ENCODE measurements around the gene RSRC1. TPM values are rescaled to one million over a fixed set of nuclear protein-coding genes. Genes with fewer than 3 reads are reported as not detected.

RSRC1 gene
- total and polyA plus RNA-seq, 2 experiments from 2014 or later: 22.6 to 34.1 TPM

DNA sequence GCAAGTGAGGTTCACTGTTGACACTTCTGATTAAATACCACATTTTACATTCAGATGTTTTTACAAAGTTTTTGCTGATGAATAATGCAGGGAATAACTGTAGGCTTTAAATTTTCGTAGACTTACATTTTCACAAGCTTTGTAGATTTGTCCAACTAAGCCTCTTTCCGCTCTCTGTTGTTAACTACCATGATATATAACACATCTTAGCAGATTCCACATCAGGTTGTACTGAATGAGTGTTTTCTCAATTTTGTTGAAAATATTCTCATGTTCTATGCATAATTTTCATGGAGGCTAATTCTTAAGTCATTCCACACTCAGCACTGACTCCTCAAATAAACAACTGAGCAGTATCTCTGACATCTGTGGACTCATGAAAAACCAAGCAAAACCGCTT lies 168.3 kb downstream of the RSRC1 start:
- Histone ChIP-seq H3K4me3 (no peak overlapping the region), H2AFZ (no peak overlapping the region), H3K36me3 (replicated peaks; ENCODE audit: insufficient read depth, low read depth) (no peaks in the 10 kb centered on the region), H3K27ac (no peak overlapping the region), H3K79me2 (no peaks in the 10 kb centered on the region), H3K4me1 (ENCODE audit: insufficient read depth) (no peaks in the 10 kb centered on the region), H4K20me1 (ENCODE audit: insufficient read depth, poor library complexity, severe bottlenecking) (no peaks in the 10 kb centered on the region), H3K4me2 (no peak overlapping the region), H3K27me3 (no peaks in the 10 kb centered on the region), H3K9me2 (replicated peaks; ENCODE audit: insufficient read depth) (no peaks in the 10 kb centered on the region), H3K9me3 (ENCODE audit: low read depth) (no peaks in the 10 kb centered on the region)
- 95% methylated on average over 3 of the region's 3 CpGs for WGBS (ENCODE audit: low lambda C conversion rate, missing lambda C conversion rate)
- no peak for DNase-seq (ENCODE audit: low spot score)
- TF ChIP-seq, protein P1, sequence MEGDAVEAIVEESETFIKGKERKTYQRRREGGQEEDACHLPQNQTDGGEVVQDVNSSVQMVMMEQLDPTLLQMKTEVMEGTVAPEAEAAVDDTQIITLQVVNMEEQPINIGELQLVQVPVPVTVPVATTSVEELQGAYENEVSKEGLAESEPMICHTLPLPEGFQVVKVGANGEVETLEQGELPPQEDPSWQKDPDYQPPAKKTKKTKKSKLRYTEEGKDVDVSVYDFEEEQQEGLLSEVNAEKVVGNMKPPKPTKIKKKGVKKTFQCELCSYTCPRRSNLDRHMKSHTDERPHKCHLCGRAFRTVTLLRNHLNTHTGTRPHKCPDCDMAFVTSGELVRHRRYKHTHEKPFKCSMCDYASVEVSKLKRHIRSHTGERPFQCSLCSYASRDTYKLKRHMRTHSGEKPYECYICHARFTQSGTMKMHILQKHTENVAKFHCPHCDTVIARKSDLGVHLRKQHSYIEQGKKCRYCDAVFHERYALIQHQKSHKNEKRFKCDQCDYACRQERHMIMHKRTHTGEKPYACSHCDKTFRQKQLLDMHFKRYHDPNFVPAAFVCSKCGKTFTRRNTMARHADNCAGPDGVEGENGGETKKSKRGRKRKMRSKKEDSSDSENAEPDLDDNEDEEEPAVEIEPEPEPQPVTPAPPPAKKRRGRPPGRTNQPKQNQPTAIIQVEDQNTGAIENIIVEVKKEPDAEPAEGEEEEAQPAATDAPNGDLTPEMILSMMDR (IDR thresholded peaks at IDR 0.05; ENCODE audit: poor library complexity): no peak
- no peak for TF ChIP-seq EZH2 (IDR thresholded peaks at IDR 0.05; ENCODE audit: borderline replicate concordance)
- TF ChIP-seq EZH2phosphoT487 (IDR thresholded peaks at IDR 0.05; ENCODE audit: low read depth, severe bottlenecking, unreplicated experiment): no peak

DNA sequence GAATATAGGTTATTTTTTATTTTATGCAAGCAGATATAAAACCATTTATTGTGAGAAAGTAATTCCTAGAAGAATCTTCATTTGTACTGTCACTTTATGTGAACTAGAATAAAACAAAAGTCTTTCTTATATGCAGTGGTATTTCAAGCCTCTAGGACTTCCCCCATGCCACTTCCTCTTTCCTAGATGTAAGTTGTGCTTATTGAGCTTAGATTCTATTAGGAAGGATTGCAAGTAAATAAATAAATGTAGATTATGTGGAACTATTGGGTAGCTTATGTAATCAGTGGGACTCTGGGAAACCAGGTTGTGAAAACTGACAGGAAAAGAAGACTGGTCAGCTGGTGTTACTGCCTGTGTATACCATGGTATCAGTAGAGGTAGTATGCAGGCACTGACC lies 169.7 kb downstream of the RSRC1 start:
- no peak for DNase-seq (ENCODE audit: low spot score)
- no peaks in the 10 kb centered on the region for H3K4me1 ChIP-seq (ENCODE audit: insufficient read depth)
- no peak overlapping the region for H3K27ac ChIP-seq
- no peak for TF ChIP-seq EZH2phosphoT487 (IDR thresholded peaks at IDR 0.05; ENCODE audit: low read depth, severe bottlenecking, unreplicated experiment)
- TF ChIP-seq, protein P1 (IDR thresholded peaks at IDR 0.05; ENCODE audit: poor library complexity): no peak
- H3K79me2 ChIP-seq: no peaks in the 10 kb centered on the region
- no peaks in the 10 kb centered on the region for H4K20me1 ChIP-seq (ENCODE audit: insufficient read depth, poor library complexity, severe bottlenecking)
- no peaks in the 10 kb centered on the region for H3K27me3 ChIP-seq
- no peak overlapping the region for H3K4me3 ChIP-seq
- H3K4me2 ChIP-seq: no peak overlapping the region
- H3K9me3 ChIP-seq (ENCODE audit: low read depth): no peaks in the 10 kb centered on the region
- no peak overlapping the region for H2AFZ ChIP-seq
- no peaks in the 10 kb centered on the region for H3K36me3 ChIP-seq (replicated peaks; ENCODE audit: insufficient read depth, low read depth)
- H3K9me2 ChIP-seq (replicated peaks; ENCODE audit: insufficient read depth): no peaks in the 10 kb centered on the region

DNA sequence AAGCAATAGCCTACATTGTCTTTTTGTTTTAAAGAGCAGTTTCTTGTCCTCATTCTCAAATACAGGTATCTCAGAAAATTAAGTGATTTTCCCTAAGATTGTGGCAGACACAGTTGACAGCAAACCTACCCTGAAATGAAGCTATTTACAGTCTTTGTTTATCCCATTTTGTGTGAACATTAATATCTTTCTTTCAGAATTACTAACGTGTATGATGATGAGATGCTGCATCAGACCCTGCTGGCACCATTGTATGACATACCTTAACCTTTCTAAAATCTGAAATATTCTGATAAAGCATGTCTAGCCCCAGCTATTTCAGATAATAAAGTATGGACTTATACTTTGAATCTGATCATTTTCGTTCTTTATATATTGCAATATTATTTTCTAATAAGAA lies 185.9 kb downstream of the RSRC1 start:
- no peaks in the 10 kb centered on the region for H3K9me2 ChIP-seq (replicated peaks; ENCODE audit: insufficient read depth)
- H2AFZ ChIP-seq: no peak overlapping the region
- H3K4me2 ChIP-seq: no peak overlapping the region
- no peaks in the 10 kb centered on the region for H3K9me3 ChIP-seq (ENCODE audit: low read depth)
- H3K27me3 ChIP-seq: no peaks in the 10 kb centered on the region
- H4K20me1 ChIP-seq (ENCODE audit: insufficient read depth, poor library complexity, severe bottlenecking): no peaks in the 10 kb centered on the region
- H3K36me3 ChIP-seq (replicated peaks; ENCODE audit: insufficient read depth, low read depth): no peaks in the 10 kb centered on the region
- no peak overlapping the region for H3K27ac ChIP-seq
- TF ChIP-seq, protein P1 (IDR thresholded peaks at IDR 0.05; ENCODE audit: poor library complexity): no peak
- TF ChIP-seq EZH2phosphoT487 (IDR thresholded peaks at IDR 0.05; ENCODE audit: low read depth, severe bottlenecking, unreplicated experiment): no peak
- TF ChIP-seq EZH2 (IDR thresholded peaks at IDR 0.05; ENCODE audit: borderline replicate concordance): no peak
- 88% methylated on average over 2 of the region's 2 CpGs for WGBS (ENCODE audit: low lambda C conversion rate, missing lambda C conversion rate)
- no peak overlapping the region for H3K4me3 ChIP-seq
- H3K4me1 ChIP-seq (ENCODE audit: insufficient read depth): no peaks in the 10 kb centered on the region
- no peaks in the 10 kb centered on the region for H3K79me2 ChIP-seq
- DNase-seq (ENCODE audit: low spot score): no peak

DNA sequence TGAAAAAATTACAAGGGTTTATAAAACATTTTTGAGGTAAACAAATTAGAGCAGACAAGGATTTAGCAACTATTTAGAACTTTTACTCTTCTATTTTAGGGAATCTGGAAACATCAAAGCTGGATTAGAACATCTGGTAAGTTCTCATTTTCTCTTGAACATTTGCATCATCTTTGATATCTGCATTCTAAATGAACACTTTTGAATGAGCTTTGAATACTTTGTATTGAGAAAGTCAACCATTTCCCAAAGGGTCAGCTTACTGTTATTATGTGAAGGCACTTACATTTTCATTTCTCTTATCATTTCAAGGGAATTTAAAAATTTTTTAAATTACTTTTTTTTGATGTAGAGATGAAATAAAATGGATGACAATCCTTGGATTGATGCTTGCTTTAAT lies 188.1 kb downstream of the RSRC1 start:
- no peaks in the 10 kb centered on the region for H3K79me2 ChIP-seq
- no peaks in the 10 kb centered on the region for H3K27me3 ChIP-seq
- H3K27ac ChIP-seq: no peak overlapping the region
- no peak for DNase-seq (ENCODE audit: low spot score)
- H3K4me2 ChIP-seq: no peak overlapping the region
- H4K20me1 ChIP-seq (ENCODE audit: insufficient read depth, poor library complexity, severe bottlenecking): no peaks in the 10 kb centered on the region
- no peak overlapping the region for H3K4me3 ChIP-seq
- no peak overlapping the region for H2AFZ ChIP-seq
- TF ChIP-seq, protein P1 (IDR thresholded peaks at IDR 0.05; ENCODE audit: poor library complexity): no peak
- TF ChIP-seq EZH2phosphoT487 (IDR thresholded peaks at IDR 0.05; ENCODE audit: low read depth, severe bottlenecking, unreplicated experiment): no peak
- TF ChIP-seq EZH2 (IDR thresholded peaks at IDR 0.05; ENCODE audit: borderline replicate concordance): no peak
- no peaks in the 10 kb centered on the region for H3K36me3 ChIP-seq (replicated peaks; ENCODE audit: insufficient read depth, low read depth)
- no peaks in the 10 kb centered on the region for H3K9me2 ChIP-seq (replicated peaks; ENCODE audit: insufficient read depth)
- H3K4me1 ChIP-seq (ENCODE audit: insufficient read depth): no peaks in the 10 kb centered on the region
- H3K9me3 ChIP-seq (ENCODE audit: low read depth): no peaks in the 10 kb centered on the region

All from hepatocyte (in vitro differentiated cells).